SH-SY5Y (cell line): ENCODE data around the gene DPM1.

Source experiments
- GATA2 ChIP-seq: IDR thresholded peaks from 2 replicates; pipeline ENCODE4 v1.6.1; 2011; ENCODE audit warnings: mild to moderate bottlenecking, low read depth, low read length
- GATA3 ChIP-seq: IDR thresholded peaks from 2 replicates; pipeline ENCODE4 v1.6.1; 2011; ENCODE audit warnings: low read depth, mild to moderate bottlenecking, low read length, moderate library complexity

DNA sequence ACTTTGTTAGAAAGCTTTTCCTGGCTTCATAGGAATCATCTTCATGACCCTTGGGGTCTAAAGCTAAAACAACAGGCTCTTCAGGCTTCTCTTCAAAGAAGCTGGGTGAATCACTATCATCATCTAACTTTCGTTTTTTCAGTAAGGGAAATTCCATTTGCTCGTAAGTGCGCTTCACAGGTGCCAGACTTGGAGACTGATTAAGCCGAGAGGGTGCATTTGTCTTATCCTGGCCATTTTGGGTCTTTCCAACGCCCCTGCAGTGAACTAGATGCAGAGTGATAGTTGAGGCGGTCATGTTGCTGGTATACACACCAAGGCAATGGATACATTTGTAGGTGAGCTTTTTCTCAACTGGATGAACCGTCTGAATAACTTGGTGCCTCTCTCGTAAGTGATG lies 65.9 kb downstream of the DPM1 start:
- TF ChIP-seq GATA2: no peak
- no peak for TF ChIP-seq GATA3
